Fibroblast of lung (primary cell): ENCODE measurements around the gene ERBB4.

Experiments
- CTCF ChIP-seq, 2 donors: IDR thresholded peaks in 1 of 2; conservative IDR thresholded peaks in 1 of 2; 1 replicate in 1 of 2; 2 replicates in 1 of 2; pipeline ENCODE4 v1.5.1; 2011 to 2012; ENCODE audit warnings: low read length in 2 of 2, control low read depth in 1 of 2, inconsistent platforms in 1 of 2, low read depth in 1 of 2, mild to moderate bottlenecking in 1 of 2
- EZH2 ChIP-seq: IDR thresholded peaks from 2 replicates; pipeline ENCODE4 v1.5.1; 2012; ENCODE audit warnings: low read length, control low read depth, mild to moderate bottlenecking; ENCODE audit errors: missing control alignments

DNA sequence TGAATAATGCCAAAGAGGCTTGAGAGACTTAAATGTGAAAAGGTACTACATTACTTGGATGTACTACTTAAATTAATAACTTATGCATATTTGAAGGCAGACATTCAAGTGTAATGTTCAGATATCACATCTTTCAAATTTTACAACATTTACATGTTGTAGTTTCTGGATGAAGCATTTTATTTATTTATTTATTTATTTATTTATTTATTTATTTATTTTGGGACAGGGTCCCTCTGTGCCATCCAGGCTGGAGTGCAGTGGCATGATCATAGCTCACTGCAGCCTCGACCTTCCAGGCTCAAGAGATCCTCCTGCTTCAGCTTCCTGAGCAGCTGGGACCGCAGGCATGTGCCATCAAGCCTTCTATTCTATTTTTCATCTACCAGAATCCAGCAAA, 596.4 kb downstream of the ERBB4 start:
- TF ChIP-seq CTCF (conservative IDR thresholded peaks at IDR 0.05 in 1 of 2, IDR thresholded peaks at IDR 0.05 in 1 of 2; ENCODE audit: low read depth in 1 of 2, low read length in 2 of 2) = no peak
- TF ChIP-seq EZH2 = no peak
